WTC11 (cell line): ENCODE results near the gene WRAP73.

Experiments
- CREB1 ChIP-seq: sonication (generic); formaldehyde crosslinking; IDR thresholded peaks from 2 replicates; pipeline ENCODE4 v1.8.0; 2023; ENCODE audit warnings: mild to moderate bottlenecking, missing genetic modification reagents
- SMAD3 ChIP-seq: sonication (generic); formaldehyde crosslinking; IDR thresholded peaks from 2 replicates; pipeline ENCODE4 v1.8.0; 2022; ENCODE audit warnings: missing genetic modification reagents, mild to moderate bottlenecking, borderline replicate concordance
- SP1 ChIP-seq: sonication (generic); formaldehyde crosslinking; conservative IDR thresholded peaks from 2 replicates; pipeline ENCODE4 v1.8.1; 2022; ENCODE audit warnings: missing genetic modification reagents
- TP53 ChIP-seq: sonication (generic); formaldehyde crosslinking; IDR thresholded peaks from 2 replicates; pipeline ENCODE4 v1.8.1; 2023; ENCODE audit warnings: mild to moderate bottlenecking, missing genetic modification reagents
- ZNF263 ChIP-seq: sonication (generic); formaldehyde crosslinking; IDR thresholded peaks from 2 replicates; pipeline ENCODE4 v1.8.1; 2022; ENCODE audit warnings: low read depth, mild to moderate bottlenecking, moderate library complexity, missing genetic modification reagents
- TF ChIP-seq, protein P1 (sequence below): fragments of 200-600 bp; IDR thresholded peaks from 2 replicates; pipeline ENCODE4 v1.8.0; 2022; ENCODE audit warnings: antibody characterized with exemption
- TF ChIP-seq, protein P2 (sequence below): sonication (generic); formaldehyde crosslinking; IDR thresholded peaks from 2 replicates; pipeline ENCODE4 v1.8.1; 2023; ENCODE audit warnings: mild to moderate bottlenecking, missing genetic modification reagents, moderate library complexity
- TF ChIP-seq, protein P3 (sequence below): sonication (generic); formaldehyde crosslinking; IDR thresholded peaks from 2 replicates; pipeline ENCODE4 v1.8.1; 2023; ENCODE audit warnings: mild to moderate bottlenecking, missing genetic modification reagents, borderline replicate concordance
- TF ChIP-seq, protein P4 (sequence below): sonication (generic); formaldehyde crosslinking; IDR thresholded peaks from 2 replicates; pipeline ENCODE4 v1.8.0; 2022; ENCODE audit warnings: mild to moderate bottlenecking, missing genetic modification reagents
- TF ChIP-seq, protein P5 (sequence below): fragments of 250-450 bp; sonication (Bioruptor Pico); conservative IDR thresholded peaks from 2 replicates; pipeline ENCODE4 v1.9.0; 2021; ENCODE audit warnings: mild to moderate bottlenecking

DNA sequence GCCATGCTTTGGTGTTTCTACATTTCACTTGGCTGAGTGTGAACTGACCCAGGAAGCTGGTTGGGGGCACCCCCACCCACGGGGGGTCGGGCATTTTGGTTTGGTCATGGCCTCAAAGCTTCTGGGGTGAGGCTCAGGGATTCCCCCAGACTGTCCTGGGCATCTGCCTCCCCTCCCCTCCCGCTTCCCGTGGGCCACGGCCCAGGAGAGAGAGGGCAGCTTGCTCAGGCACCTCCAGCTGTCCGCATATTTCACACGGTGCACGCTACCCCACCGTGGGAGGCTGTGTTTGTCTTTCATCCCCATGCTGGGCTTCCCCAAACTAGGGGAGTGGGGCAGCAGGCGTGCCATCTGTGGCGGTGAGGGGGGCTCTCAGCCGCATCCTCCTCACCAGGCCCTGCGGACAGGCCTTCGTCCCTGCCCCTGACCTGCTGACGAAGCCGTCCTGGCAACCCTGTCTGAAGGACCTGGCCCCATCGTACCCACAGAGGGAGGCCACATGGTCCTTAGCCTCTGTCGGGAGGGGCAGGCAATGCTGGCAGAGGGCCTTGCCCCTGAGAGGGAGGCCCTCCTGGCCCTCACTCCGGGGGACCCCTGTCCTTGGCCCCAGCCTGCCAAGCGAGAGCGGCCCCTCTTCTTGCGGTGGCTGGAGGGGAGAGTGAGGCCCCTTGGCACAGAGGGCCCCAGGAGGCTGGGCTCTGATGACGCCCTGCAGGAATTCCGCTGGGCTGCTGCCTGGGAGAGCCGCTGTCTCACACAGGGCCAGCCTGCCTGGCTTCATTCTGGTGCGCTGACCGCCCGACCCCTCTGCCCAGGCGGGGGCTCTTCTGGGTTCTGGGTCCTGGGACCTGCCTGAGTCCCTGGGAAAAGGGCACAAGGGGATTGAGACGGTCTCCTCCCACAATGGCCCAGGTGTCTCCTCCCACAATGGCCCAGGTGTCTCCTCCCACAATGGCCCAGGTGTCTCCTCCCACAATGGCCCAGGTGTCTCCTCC is 24.5 kb upstream of the WRAP73 start:
- no peak for TF ChIP-seq SMAD3 (CRISPR knock-in tag)
- TF ChIP-seq, protein P1, sequence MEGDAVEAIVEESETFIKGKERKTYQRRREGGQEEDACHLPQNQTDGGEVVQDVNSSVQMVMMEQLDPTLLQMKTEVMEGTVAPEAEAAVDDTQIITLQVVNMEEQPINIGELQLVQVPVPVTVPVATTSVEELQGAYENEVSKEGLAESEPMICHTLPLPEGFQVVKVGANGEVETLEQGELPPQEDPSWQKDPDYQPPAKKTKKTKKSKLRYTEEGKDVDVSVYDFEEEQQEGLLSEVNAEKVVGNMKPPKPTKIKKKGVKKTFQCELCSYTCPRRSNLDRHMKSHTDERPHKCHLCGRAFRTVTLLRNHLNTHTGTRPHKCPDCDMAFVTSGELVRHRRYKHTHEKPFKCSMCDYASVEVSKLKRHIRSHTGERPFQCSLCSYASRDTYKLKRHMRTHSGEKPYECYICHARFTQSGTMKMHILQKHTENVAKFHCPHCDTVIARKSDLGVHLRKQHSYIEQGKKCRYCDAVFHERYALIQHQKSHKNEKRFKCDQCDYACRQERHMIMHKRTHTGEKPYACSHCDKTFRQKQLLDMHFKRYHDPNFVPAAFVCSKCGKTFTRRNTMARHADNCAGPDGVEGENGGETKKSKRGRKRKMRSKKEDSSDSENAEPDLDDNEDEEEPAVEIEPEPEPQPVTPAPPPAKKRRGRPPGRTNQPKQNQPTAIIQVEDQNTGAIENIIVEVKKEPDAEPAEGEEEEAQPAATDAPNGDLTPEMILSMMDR, result no peak
- TF ChIP-seq, protein P2, sequence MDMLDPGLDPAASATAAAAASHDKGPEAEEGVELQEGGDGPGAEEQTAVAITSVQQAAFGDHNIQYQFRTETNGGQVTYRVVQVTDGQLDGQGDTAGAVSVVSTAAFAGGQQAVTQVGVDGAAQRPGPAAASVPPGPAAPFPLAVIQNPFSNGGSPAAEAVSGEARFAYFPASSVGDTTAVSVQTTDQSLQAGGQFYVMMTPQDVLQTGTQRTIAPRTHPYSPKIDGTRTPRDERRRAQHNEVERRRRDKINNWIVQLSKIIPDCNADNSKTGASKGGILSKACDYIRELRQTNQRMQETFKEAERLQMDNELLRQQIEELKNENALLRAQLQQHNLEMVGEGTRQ (CRISPR knock-in tag), result no peak
- TF ChIP-seq SP1, result no peak
- TF ChIP-seq, protein P3, sequence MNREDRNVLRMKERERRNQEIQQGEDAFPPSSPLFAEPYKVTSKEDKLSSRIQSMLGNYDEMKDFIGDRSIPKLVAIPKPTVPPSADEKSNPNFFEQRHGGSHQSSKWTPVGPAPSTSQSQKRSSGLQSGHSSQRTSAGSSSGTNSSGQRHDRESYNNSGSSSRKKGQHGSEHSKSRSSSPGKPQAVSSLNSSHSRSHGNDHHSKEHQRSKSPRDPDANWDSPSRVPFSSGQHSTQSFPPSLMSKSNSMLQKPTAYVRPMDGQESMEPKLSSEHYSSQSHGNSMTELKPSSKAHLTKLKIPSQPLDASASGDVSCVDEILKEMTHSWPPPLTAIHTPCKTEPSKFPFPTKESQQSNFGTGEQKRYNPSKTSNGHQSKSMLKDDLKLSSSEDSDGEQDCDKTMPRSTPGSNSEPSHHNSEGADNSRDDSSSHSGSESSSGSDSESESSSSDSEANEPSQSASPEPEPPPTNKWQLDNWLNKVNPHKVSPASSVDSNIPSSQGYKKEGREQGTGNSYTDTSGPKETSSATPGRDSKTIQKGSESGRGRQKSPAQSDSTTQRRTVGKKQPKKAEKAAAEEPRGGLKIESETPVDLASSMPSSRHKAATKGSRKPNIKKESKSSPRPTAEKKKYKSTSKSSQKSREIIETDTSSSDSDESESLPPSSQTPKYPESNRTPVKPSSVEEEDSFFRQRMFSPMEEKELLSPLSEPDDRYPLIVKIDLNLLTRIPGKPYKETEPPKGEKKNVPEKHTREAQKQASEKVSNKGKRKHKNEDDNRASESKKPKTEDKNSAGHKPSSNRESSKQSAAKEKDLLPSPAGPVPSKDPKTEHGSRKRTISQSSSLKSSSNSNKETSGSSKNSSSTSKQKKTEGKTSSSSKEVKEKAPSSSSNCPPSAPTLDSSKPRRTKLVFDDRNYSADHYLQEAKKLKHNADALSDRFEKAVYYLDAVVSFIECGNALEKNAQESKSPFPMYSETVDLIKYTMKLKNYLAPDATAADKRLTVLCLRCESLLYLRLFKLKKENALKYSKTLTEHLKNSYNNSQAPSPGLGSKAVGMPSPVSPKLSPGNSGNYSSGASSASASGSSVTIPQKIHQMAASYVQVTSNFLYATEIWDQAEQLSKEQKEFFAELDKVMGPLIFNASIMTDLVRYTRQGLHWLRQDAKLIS (CRISPR knock-in tag), result no peak
- no peak for TF ChIP-seq ZNF263 (CRISPR knock-in tag)
- TF ChIP-seq, protein P4, sequence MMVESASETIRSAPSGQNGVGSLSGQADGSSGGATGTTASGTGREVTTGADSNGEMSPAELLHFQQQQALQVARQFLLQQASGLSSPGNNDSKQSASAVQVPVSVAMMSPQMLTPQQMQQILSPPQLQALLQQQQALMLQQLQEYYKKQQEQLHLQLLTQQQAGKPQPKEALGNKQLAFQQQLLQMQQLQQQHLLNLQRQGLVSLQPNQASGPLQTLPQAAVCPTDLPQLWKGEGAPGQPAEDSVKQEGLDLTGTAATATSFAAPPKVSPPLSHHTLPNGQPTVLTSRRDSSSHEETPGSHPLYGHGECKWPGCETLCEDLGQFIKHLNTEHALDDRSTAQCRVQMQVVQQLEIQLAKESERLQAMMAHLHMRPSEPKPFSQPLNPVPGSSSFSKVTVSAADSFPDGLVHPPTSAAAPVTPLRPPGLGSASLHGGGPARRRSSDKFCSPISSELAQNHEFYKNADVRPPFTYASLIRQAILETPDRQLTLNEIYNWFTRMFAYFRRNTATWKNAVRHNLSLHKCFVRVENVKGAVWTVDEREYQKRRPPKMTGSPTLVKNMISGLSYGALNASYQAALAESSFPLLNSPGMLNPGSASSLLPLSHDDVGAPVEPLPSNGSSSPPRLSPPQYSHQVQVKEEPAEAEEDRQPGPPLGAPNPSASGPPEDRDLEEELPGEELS, result no peak
- TF ChIP-seq TP53 (CRISPR knock-in tag), result no peak
- TF ChIP-seq, protein P5, sequence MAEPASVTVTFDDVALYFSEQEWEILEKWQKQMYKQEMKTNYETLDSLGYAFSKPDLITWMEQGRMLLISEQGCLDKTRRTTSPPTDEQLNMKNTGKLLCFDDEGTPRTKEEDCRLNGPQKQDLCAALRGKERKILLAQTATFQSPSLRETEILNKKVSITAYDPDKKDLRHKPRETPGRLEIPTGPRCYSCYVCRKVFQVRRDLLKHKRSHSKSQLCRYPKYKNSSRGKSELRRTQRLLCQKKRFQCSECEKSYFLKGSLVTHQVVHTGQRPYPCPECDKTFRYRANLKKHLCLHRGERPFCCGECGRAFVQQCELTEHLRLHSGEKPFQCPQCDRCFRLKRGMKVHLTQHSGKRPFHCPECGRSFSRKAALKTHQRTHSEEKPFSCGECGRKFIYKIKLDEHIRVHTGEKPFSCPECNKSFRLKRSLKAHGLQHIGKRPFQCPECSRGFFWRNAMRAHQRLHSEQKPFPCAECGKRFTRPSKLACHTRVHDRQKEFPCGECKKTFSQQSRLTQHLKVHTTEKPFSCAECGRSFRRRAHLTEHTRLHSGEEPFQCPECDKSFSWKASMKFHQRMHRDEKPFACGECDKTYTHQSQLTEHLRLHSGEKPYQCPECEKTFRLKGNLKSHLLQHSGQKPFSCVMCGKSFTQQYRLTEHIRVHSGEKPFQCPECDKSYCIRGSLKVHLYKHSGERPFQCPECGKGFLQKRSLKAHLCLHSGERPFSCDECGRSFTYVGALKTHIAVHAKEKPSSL (CRISPR knock-in tag), result no peak
- no peak for TF ChIP-seq CREB1 (CRISPR knock-in tag)
